ENCODE measurements around the gene LCMT1. TPM values are rescaled to one million over a fixed set of nuclear protein-coding genes. Genes with fewer than 3 reads are reported as not detected.
A peak's percentile ranks its signal among the peaks of the same experiment; 100 is the strongest.
"Not testable (repeated sequence)": the region's sequence is repeated elsewhere in the genome, so short reads cannot be mapped to it uniquely, and the experiment has no call there.

Gene LCMT1
- polyA plus RNA-seq, 4 donors = 61.5 to 70.4 (median 68.9) TPM

DNA sequence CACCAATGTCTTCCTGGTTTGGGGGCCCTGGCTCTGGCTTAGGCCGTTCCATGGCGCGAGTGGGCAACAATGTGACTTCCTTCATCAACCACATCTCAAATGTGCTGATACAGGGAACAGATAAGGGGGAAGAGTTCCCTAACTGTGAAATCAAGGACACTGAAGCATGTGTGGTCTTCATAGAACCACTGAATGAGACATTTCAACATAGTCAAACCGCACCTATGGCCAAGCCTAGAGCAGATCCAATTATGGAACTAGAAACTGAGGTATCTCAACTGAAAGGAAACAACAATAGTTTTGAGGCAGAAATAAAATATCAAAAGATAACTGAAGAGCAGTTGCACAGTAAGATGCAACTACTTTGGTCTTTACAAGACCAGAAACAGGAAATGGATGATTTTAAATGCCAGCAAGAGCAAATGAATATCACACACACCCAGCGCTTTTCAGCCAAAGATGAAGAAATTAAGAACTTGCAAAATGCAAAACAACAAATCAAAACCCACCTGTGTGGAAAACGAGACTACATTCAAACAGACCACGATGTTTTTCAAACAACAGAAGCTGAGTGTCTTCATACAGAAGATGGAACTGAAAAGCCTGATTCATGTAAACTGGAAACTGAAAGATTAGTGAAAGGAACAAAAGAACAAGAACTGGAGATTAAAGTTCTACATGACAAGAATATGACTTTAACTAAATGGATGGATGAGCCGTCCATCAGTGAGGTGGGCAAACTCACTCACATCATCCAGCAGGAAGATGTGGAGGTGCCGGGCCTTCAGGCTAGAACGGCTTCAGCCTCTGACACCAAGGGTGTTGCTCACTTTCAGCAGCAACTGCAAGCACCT, 18.1 kb upstream of the LCMT1 start:
- no peak for DNase-seq (ENCODE audit: low read depth in 4 of 4, low spot score in 3 of 4)

DNA sequence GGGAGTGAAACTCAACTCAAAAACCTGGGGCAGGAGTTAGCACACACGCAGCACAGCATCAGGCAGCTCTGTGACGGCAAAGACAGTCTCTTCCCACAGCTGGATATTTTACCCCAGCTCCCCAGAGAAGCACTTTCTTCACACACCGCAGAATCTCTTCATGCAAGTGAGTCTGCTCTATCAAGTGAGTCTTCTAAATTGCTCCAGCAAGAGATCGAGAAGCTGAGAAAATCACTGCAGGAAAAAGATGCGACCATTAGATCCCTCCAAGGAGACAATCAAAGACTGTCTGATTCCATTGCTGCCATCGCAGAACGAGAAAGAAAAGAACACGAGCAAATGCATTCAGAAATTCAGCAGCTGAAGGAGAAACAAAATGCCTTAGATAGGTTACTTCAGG, 16.9 kb upstream of the LCMT1 start:
- DNase-seq (ENCODE audit: low read depth in 4 of 4, low spot score in 3 of 4) = no peak

DNA sequence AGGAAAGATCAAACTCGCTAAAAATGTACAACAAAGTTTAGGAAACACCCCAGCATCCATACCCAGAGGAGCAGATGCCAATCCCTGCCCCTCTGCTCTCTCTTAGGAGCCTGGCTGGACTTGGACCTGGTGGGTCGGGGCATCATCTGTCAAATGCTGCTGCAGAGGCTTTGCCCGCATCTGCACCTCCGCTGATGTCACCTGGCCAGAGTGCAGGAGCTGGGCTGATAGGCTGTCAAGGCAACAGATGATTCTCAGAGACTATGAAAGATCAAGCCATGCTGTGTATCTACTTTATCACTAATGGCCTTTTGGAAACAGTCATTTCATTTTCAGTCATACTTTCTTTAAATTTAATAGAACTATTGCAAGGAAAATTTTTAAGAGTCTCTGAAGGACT, 15.9 kb upstream of the LCMT1 start:
- DNase-seq (ENCODE audit: low read depth in 4 of 4, low spot score in 3 of 4) = no peak

DNA sequence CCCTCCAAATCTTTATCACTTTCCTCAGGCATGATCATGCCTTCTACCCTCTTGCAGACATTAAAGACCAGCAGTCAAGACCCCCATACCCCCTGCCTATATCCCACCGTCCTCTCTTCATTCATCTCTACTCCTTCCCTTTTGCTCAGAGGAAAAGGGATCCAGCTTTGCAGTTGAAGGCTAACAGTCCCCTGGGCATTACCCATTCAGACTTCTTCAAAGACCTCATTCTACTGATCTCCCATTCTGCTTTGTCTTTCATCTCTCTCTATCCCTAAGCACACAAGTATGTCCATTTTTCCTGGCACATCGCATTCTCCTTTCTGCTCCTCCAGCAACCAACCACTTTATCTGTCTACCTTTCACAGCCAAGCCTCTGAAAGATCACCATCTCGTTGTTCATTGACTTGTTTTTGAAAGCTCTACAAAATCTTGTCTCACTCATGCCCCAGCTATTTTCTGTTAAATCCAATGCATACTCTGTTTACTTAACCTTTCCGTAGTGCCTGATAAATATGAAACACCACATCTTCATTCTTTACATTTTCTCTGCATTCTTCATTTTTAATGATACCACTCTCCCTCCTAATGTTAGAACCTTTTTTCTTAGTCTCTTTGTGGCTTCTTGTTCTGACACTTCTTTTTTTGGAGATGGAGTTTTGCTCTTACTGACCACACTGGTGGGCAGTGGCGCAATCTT, 14.1 kb upstream of the LCMT1 start:
- DNase-seq (ENCODE audit: low read depth in 4 of 4, low spot score in 3 of 4) = no peak

DNA sequence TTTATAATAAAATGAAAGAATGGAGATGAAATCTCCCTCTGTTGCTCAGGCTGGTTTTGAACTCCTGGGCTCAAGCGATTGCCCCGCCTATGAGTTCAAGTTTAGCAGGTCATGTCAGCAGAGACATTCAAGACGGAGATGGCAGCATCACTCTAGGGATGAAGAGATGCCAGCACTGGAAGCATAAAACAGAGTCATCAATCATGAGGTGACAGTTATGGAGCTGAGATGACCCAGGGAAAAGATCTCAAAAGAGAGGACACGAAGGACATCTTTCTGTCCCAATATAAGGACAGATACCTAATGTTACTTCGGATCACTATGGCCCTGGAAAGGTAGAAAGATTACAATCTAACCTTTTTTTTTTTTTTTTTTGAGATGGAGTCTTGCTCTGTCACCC, 11.0 kb upstream of the LCMT1 start:
- no peak for DNase-seq (ENCODE audit: low read depth in 4 of 4, low spot score in 3 of 4)

DNA sequence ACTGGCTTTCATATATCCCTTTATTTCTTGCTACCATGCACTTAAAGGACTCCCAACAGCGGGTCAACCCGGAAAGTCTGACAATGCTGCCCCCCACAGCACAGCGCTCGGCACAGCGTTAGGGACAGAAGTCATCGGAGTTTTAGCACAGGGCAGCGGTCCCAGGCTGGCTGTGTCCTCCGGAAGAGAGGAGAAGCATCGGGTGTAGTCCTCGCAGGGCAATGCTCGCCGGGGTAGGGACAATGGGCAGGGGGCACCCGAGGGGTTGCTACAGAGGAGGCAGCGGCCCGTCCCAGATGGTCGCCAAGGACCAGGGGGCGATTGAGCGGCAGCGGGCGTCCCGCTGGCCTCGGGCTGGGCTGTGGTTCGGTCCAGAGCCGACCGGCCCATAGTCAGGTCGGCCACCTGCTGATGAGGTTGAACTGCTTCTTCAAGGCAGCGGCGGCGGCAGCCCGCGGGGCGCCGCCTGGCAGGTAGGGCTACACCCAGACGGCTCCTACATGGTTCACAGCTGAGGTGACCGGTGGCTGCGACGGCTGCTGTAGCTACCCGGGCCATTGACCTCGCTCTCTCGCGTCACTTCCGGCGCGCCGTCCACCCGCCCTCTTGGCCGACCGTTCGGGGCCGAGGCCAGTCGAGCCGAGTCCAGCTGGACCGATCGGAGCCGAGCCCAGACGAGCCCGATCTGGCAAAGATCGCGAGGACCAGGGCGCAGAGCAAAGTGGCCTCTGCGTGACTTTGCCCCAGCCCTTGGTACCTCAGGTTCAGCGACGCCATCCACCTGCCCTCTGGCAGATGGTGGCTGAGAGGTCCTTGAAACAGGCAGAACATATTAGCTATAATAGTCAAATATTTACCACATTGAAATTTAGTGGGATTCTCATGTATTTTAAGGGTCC, 4.7 kb upstream of the LCMT1 start:
- peak; percentile 74 to 84 (median 78) for DNase-seq (ENCODE audit: low read depth in 4 of 4, low spot score in 3 of 4)

DNA sequence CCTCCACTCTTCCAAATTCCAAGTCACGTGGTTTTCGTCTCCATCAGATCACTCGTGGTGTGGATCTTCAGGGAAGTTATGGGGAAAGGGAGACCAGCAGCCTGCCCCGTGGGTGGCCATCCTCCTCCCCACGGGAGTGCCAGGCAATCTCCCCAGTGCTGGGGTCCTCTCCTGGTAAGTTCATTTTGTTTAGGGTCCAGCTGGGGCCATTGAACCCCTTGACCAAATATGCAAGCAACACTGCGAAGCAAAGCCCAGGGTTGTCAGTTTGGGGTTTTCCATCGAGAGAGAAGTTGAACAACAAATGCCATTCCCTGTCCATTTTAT, 4.1 kb upstream of the LCMT1 start:
- no peak for DNase-seq (ENCODE audit: low read depth in 4 of 4, low spot score in 3 of 4)

DNA sequence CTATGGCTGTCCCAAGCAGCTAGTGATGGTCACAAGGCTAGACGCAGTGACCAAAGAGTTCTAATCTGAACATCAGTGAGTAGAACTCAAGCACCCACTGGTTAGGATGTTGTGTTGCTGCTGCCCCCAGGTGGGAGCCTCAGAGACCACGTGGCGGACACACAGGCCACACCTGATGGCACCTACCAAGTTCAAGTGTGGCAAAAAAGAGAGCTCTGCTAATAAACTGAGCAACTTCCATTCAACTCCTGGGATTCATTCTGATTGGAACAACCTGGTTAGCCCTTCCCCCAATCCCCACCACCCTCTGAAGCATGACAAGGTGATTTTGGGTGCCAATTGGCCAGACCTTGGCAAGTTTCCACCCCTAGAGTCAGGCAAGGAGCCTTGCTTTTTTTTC, 3.5 kb upstream of the LCMT1 start:
- DNase-seq (ENCODE audit: low read depth in 4 of 4, low spot score in 3 of 4) = no peak

DNA sequence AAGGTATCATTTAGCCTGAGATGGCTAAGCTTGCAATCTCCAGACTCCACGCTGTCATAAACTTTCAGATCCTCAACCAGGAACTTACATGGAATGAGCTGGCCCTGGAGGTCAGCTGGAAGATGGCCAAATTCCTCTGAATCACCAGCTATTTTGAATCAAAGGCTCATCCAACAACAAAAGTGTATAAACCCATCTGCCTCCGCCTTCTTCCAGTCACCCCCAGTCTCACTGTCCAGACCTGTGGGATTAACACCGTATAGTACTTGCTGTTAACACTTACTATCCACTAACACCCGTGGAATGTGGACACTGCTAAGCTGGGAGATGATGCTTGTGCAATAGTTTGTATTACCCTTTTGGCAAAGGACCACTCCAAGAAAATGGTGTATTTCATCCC, 1.9 kb upstream of the LCMT1 start:
- no peak for DNase-seq (ENCODE audit: low read depth in 4 of 4, low spot score in 3 of 4)

DNA sequence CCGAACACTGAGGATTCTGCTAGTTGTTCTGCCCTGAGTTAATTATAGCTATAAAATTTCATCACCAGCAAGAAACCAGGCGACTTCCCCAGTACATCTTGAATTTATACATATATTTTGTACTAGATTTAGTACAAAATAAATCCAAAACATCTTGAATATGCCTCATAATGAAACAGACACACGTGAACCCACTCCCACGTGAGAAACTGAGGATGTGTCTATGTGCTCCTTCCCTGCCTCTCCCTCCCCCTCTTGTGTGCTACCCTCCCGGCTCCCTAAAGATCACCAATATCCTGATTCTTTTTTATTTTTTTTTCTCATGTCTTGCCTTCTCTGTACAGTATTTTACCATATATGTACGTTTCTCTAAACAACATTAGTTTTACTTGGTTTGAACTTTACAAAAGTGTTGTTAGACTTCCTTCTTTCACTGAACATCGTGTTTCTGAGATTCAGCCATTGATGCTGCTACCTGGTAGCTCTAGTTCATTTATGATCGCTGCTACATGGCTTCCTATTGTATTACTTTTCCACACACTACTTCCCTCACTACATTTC, 1.1 kb upstream of the LCMT1 start:
- no peak for DNase-seq (ENCODE audit: low read depth in 4 of 4, low spot score in 3 of 4)

DNA sequence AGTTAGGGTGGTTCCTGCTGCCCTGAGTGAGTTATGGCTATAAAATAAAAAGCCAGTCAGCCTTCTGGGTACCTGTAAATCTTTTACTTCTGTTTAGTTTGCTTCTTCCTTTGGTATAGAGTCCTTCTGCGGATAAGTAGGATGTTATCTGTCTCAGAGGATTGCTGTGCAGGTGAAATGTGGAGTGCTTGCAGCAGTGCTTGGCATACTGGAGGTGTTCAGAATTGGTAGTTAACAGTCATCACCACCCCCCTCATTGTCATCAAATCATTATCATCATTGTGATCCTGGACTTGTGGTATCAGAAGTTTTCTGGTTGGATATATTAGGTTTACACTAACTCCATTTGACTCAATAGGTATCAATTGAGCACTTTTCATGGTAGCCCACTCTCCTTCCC, 2.6 kb downstream of the LCMT1 start:
- no peak for DNase-seq (ENCODE audit: low read depth in 4 of 4, low spot score in 3 of 4)

DNA sequence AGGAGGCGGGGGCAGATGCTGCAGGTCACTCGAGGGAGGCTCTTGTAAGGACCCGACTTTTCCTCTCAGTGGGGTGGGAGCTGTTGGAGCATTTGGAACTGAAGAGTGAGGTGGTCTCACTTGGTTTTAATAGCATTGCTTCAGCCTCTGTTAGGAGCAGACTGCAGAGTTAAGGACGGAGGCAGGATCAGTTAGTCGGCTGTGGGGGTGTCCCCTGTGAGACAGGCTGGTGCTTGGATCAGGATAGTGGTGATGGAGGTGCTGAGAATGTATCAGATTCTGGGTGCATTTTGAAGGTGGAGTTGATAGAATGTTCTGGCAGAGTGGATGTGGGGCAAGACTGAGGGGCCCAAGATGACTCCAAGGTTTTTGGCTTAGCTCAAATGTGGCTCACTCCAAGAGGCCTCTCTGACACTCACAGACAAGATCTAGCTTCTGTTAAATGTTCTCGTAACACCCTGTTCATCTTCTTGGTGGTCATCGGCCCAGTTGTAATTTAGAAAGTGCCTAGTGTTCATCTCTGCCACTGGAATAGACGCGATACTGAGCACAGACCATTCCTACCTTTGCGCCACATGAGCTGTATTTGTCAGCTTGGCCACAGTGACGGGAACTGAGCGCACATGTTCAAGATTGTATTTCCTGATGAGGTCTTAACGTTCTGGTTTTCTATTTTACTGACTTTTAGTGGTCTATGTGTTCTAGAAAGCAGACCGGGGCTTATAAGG, 7.5 kb downstream of the LCMT1 start:
- no peak for DNase-seq (ENCODE audit: low read depth in 4 of 4, low spot score in 3 of 4)

DNA sequence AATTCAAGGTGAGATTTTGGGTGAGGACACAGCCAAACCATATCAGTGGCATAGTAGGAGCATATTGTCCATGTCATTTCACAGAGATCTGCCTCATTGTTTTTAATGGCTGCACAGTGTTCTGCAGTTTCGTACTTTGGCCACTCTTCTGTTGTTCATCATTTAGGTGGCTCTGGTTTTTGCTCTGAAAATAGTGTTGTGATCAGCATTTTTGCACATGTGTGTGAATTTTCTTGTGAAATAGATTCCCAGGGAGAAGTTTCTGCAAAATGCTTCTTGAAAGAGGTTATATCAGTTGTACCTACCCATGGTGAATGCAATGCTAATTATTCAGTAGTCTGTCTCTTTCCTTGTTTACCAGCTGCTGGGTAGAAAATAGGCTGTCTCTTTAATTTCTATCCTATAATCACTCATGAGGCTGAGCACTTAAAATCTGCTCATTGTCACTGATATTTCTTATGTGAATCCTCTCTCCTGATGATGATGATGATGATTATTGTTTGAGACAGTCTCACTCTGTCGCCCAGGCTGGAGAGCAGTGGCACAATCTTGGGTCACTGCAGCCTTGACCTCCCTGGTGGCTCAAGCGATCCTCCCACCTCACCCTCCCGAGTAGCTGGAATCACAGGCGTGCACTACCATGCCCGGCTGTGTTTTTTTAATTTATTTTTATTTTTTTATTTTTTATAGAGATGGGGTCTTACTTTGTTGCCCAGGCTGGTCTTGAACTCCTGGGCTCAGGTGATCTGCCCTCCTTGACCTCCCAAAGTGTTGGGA, 10.5 kb downstream of the LCMT1 start:
- DNase-seq (ENCODE audit: low read depth in 4 of 4, low spot score in 3 of 4) = no peak

DNA sequence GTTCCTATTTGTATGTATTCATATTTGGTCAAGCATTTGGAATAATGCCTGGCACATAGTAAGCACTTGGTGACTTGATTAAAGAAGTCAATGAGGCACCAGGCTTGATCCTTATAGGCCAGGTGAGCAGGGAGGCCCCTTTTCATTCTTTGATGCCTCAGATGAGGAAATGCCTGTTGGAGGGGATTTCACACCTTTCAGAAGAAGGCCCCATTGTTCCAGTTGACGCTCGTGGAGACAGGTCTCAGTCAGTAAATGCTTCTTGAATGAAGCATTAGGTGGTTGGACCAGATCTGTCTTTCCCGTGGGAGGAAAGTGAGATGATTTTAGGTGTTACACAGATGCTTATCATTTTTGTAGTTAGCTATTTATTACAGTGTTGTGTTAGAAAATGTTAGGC, 13.0 kb downstream of the LCMT1 start:
- no peak for DNase-seq (ENCODE audit: low read depth in 4 of 4, low spot score in 3 of 4)

DNA sequence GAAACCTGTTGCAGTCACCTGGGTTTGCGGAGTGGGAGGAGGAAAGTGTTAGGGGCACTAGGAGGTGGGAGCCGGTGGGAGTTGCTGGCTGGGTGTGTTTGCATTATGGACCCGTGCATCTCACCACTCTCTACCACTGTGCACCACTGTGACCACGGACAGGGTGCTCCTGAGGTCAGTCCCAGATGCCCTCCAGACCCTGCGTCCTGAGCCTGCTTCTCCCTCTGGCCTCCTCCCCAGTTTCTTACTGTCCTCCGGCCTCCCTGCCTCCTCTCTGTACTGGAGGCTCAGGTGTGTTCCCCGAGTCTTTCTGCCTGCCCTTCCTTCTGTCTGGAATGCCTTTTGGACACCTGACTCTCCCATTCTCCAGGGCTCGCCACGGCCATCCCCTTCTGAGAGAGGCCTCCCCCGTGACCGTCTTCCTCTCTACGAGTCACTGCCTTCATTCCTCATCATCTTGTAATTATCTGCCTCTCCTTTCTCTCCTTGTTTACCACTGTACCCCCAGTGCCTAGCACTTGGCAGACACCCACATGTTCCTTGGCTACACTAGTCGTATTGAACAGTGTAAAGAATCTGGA, 14.6 kb downstream of the LCMT1 start:
- not testable (repeated sequence) for DNase-seq (ENCODE audit: low read depth in 4 of 4, low spot score in 3 of 4)

DNA sequence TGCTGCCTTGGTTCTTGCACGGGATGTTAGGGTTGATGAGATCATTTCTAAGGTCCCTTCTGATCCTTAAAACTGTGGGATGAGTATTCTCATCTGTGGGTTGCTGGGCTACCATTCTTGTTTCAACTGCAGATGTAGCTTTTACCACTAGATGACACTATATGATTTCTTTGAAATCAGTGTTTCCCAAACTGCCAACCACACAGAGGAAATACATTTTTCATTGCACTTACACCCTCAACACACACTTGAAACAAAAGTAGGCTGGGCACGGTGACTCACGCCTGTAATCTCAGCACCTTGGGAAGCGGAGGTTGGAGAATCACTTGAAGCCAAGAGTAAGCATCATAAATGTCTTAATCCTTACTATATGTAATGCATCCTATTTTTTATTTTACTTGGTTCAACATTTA, 15.3 kb downstream of the LCMT1 start:
- no peak for DNase-seq (ENCODE audit: low read depth in 4 of 4, low spot score in 3 of 4)

DNA sequence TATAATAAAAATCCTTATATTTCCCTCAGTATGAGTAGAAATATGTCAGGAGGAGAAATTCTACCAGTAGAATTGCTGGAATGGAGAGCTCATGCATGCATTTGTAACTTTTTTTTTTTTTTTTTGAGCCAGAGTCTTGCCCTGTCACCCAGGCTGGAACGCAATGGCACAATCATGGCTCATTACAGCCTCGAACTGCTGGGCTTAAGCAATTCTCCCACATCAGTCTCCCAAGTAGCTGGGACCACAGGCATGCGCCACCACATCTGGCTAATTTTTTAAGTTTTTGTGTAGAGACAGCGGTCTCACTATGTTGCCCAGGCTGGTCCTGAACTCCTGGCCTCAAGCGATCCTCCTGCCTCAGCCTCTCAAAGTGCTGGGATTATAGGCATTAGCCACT, 21.2 kb downstream of the LCMT1 start:
- DNase-seq (ENCODE audit: low read depth in 4 of 4, low spot score in 3 of 4) = not testable (repeated sequence)

DNA sequence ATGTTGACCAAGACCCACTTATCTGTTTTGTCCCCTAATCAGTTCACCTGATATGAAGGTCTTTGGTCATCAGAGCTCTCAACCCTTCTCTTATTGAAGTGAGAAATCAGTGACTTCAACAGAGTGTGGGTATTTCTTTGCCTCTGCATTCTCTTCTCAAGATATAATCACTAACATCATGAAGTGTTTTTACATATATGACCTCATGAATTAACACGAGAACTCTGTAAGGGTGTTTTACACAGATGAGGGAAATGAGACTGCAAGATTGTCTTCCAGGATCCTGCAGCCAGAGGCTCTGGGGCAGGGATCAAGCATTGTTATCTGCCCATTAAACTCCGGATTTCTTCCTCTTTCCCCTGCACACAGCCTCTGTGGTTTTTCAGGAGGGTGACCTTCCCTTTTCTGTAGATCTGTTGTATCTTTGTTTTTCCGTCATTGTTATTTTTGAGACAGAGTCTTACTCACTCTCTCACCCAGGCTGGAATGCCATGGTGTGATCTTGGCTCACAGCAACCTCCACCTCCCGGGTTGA, 22.7 kb downstream of the LCMT1 start:
- DNase-seq (ENCODE audit: low read depth in 4 of 4, low spot score in 3 of 4) = no peak

All from right renal pelvis (tissue), 4 donors.